Measurements from ENCODE around the gene BTBD7. TPM values are rescaled to one million over a fixed set of nuclear protein-coding genes. Genes with fewer than 3 reads are reported as not detected.

The BTBD7 gene
- total RNA-seq, 2 experiments from 2014 or later: 12.5 to 12.6 TPM

DNA sequence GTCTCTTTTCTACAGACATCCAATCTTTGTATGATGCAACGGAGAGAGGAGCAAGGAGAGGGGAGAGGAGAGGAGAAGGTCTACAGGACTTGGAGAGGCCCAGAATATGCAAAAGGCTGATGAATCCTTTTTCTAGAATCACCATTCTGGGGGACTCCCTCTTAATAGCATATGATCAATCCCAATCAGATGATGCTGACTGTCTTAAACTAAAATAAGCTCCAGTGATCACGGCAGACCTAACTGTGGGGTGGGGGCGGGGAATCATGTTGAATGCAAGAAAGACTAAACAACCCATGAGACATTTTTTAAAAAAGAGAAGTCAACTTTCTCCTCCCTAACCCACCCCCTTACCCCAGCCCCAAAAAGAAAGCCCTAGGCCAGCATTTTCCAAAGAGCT, 33.4 kb downstream of the BTBD7 start:
- H3K36me3 ChIP-seq (ENCODE audit: insufficient read depth, low read length): peaks cover 7% of the 10 kb centered on the region
- H3K9me3 ChIP-seq (ENCODE audit: control insufficient read depth in 1 of 2, insufficient read depth in 1 of 2, low read length in 2 of 2): no peaks in the 10 kb centered on the region
- intact Hi-C loops (cut with DNase I, micrococcal nuclease): no loop called here
- TF ChIP-seq CTCF (IDR thresholded peaks at IDR 0.05): no peak
- no peak overlapping the region for H3K4me3 ChIP-seq (ENCODE audit: low read length)
- H3K27me3 Mint-ChIP-seq: no peaks in the 10 kb centered on the region
- no peaks in the 10 kb centered on the region for H3K4me1 ChIP-seq (ENCODE audit: insufficient read depth, low read length)
- H3K4me1 Mint-ChIP-seq (ENCODE audit: low read depth): peaks cover 40% of the 10 kb centered on the region
- H3K4me3 Mint-ChIP-seq: no peak overlapping the region
- DNase-seq (no peak), ATAC-seq (ENCODE audit: poor library complexity) (no peak)
- H3K27ac Mint-ChIP-seq: no peak overlapping the region
- H3K36me3 Mint-ChIP-seq (ENCODE audit: low read depth): peaks cover 11% of the 10 kb centered on the region
- ChIA-PET CTCF (no interaction called here), POLR2A (no interaction called here)
- H3K9me3 Mint-ChIP-seq: no peaks in the 10 kb centered on the region
- no peak overlapping the region for H3K27ac ChIP-seq (ENCODE audit: low read depth in 1 of 2, low read length in 2 of 2)
- H3K27me3 ChIP-seq (ENCODE audit: control insufficient read depth in 1 of 2, insufficient read depth in 2 of 2, low read length in 2 of 2): no peaks in the 10 kb centered on the region

DNA sequence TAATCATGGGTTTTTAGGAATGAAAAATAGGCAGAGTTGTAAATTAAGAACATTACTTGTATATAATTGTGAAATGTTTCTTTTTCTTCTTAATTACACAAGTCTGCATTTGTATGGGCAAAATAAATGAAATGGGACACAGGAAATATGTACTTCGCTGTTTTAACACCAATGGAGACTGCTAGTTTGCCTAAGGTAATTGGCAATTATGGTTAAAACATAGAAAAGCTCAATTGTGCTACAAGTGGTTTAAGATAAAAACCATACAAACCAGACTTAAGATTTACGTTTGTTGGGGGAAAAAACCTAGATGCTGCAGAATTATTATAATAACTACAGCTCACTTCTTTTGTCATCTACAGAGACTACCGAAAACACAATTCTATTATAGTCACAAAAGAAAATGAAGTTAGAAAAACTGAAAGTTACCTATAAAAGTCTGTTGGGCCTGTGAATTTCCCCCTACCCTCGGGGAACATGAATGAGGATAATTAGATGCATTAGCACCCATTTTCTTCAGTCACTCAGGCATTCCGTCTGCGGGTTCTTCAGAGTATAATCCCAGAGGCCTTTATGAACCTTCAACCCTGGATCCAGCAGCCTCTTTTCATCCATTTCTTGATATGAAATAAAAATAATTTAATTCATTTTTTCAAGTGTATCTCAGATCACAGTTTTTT, 37.2 kb downstream of the BTBD7 start:
- Histone ChIP-seq H3K27me3 (ENCODE audit: control insufficient read depth in 1 of 2, insufficient read depth in 2 of 2, low read length in 2 of 2) (no peaks in the 10 kb centered on the region), H3K9me3 (ENCODE audit: control insufficient read depth in 1 of 2, insufficient read depth in 1 of 2, low read length in 2 of 2) (no peaks in the 10 kb centered on the region), H3K4me3 (ENCODE audit: low read length) (no peak overlapping the region), H3K27ac (ENCODE audit: low read depth in 1 of 2, low read length in 2 of 2) (no peak overlapping the region), H3K4me1 (ENCODE audit: insufficient read depth, low read length) (no peaks in the 10 kb centered on the region), H3K36me3 (ENCODE audit: insufficient read depth, low read length) (peaks cover 16% of the 10 kb centered on the region)
- no peak for TF ChIP-seq CTCF (IDR thresholded peaks at IDR 0.05)
- H3K4me3 Mint-ChIP-seq: no peak overlapping the region
- ATAC-seq (ENCODE audit: poor library complexity) (no peak), DNase-seq (no peak)
- peaks cover 31% of the 10 kb centered on the region for H3K4me1 Mint-ChIP-seq (ENCODE audit: low read depth)
- peaks cover 30% of the 10 kb centered on the region for H3K36me3 Mint-ChIP-seq (ENCODE audit: low read depth)
- intact Hi-C loops (cut with DNase I, micrococcal nuclease): no loop called here
- no peaks in the 10 kb centered on the region for H3K9me3 Mint-ChIP-seq
- CTCF ChIA-PET: no interaction called here
- POLR2A ChIA-PET: no interaction called here
- no peaks in the 10 kb centered on the region for H3K27me3 Mint-ChIP-seq
- H3K27ac Mint-ChIP-seq: no peak overlapping the region

- no peaks in the 10 kb centered on the region for H3K27me3 Mint-ChIP-seq
- CTCF ChIA-PET: no interaction called here
- DNase-seq: no peak
Observed at GRCh38 chr14:93286212-93286890, 46.5 kb downstream of the BTBD7 start.

More at GRCh38 chr14:93286212-93286890, 46.5 kb downstream of the BTBD7 start:
- no peak for ATAC-seq (ENCODE audit: poor library complexity)
- Histone ChIP-seq H3K27ac (ENCODE audit: low read depth in 1 of 2, low read length in 2 of 2) (no peak overlapping the region), H3K27me3 (ENCODE audit: control insufficient read depth in 1 of 2, insufficient read depth in 2 of 2, low read length in 2 of 2) (no peaks in the 10 kb centered on the region), H3K4me1 (ENCODE audit: insufficient read depth, low read length) (no peaks in the 10 kb centered on the region), H3K36me3 (ENCODE audit: insufficient read depth, low read length) (peaks cover 24% of the 10 kb centered on the region), H3K4me3 (ENCODE audit: low read length) (no peak overlapping the region), H3K9me3 (ENCODE audit: control insufficient read depth in 1 of 2, insufficient read depth in 1 of 2, low read length in 2 of 2) (no peaks in the 10 kb centered on the region)
- no peaks in the 10 kb centered on the region for H3K9me3 Mint-ChIP-seq
- no peak overlapping the region for H3K27ac Mint-ChIP-seq
- POLR2A ChIA-PET: no interaction called here
- TF ChIP-seq CTCF (IDR thresholded peaks at IDR 0.05): no peak
- H3K4me1 Mint-ChIP-seq (ENCODE audit: low read depth): peaks cover 25% of the 10 kb centered on the region
- intact Hi-C loops (cut with DNase I, micrococcal nuclease): no loop called here
- peaks cover 48% of the 10 kb centered on the region for H3K36me3 Mint-ChIP-seq (ENCODE audit: low read depth)
- no peak overlapping the region for H3K4me3 Mint-ChIP-seq
